HG03342 (cell line): ENCODE data around the gene CLIP2.
"Not testable (repeated sequence)": the region's sequence is repeated elsewhere in the genome, so short reads cannot be mapped to it uniquely, and the experiment has no call there.

Experiments used
- ATAC-seq: cut with Tn5 transposase; IDR thresholded peaks from one replicate; pipeline ENCODE4 v1.9.1; 2021; ENCODE audit warnings: mild to moderate bottlenecking, moderate library complexity; ENCODE audit not compliant: unreplicated experiment

Gene CLIP2

GRCh38 chr7:74428023-74428422 is 138.8 kb downstream of the CLIP2 start:
- ATAC-seq, result no peak

- no peak for ATAC-seq
Observed at GRCh38 chr7:74429153-74429747, 140.0 kb downstream of the CLIP2 start.

GRCh38 chr7:74430409-74430808 is 141.2 kb downstream of the CLIP2 start:
- not testable (repeated sequence) for ATAC-seq

- no peak for ATAC-seq
Observed at GRCh38 chr7:74430961-74431466, 141.8 kb downstream of the CLIP2 start.

- not testable (repeated sequence) for ATAC-seq
Observed at GRCh38 chr7:74437291-74437571, 148.0 kb downstream of the CLIP2 start.

- no peak for ATAC-seq
Observed at GRCh38 chr7:74438327-74438726, 149.1 kb downstream of the CLIP2 start.

GRCh38 chr7:74439541-74439940 is 150.3 kb downstream of the CLIP2 start:
- no peak for ATAC-seq

GRCh38 chr7:74440143-74440542 is 150.9 kb downstream of the CLIP2 start:
- not testable (repeated sequence) for ATAC-seq

GRCh38 chr7:74441801-74442200 is 152.6 kb downstream of the CLIP2 start:
- ATAC-seq, result no peak

- no peak for ATAC-seq
Observed at GRCh38 chr7:74443543-74444247, 154.5 kb downstream of the CLIP2 start.

GRCh38 chr7:74449144-74449543 is 159.9 kb downstream of the CLIP2 start:
- no peak for ATAC-seq

GRCh38 chr7:74449809-74450397 is 160.7 kb downstream of the CLIP2 start:
- no peak for ATAC-seq

- ATAC-seq, result no peak
Observed at GRCh38 chr7:74452748-74453321, 163.6 kb downstream of the CLIP2 start.

GRCh38 chr7:74453322-74454011 is 164.3 kb downstream of the CLIP2 start, which contains the start of gene GTF2IRD1:
Gene GTF2IRD1, plus strand, starts transcription at chr7:74453906. Its CDS starts 54,175 bp downstream, at chr7:74508081.
- no peak for ATAC-seq

- ATAC-seq, result no peak
Observed at GRCh38 chr7:74454021-74454924, 165.1 kb downstream of the CLIP2 start.

GRCh38 chr7:74454925-74455288 is 165.7 kb downstream of the CLIP2 start:
- ATAC-seq, result no peak

GRCh38 chr7:74455291-74455804 is 166.1 kb downstream of the CLIP2 start:
- no peak for ATAC-seq
